Ascending aorta (tissue), 2 donors: ENCODE measurements around the gene ATP10A. TPM values are rescaled to one million over a fixed set of nuclear protein-coding genes. Genes with fewer than 3 reads are reported as not detected.
A peak's percentile ranks its signal among the peaks of the same experiment; 100 is the strongest.

Source experiments
- DNase-seq, 2 donors: peaks; one replicate each; pipeline ENCODE4 v3.0.0-alpha.2; 2019; ENCODE audit warnings: low spot score in 2 of 2
- H3K27ac ChIP-seq, 2 donors: fragments of 200-600 bp; sonication (generic); one replicate each; pipeline ENCODE4 v1.5.1; 2016 to 2017; ENCODE audit warnings: mild to moderate bottlenecking in 1 of 2
- H3K27me3 ChIP-seq: fragments of 200-600 bp; sonication (generic); one replicate; pipeline ENCODE4 v1.5.1; 2017
- H3K36me3 ChIP-seq, 2 donors: fragments of 200-600 bp; sonication (generic); one replicate each; pipeline ENCODE4 v1.5.1; 2016
- H3K4me1 ChIP-seq, 2 donors: fragments of 200-600 bp; sonication (generic); one replicate each; pipeline ENCODE4 v1.5.1; 2016 to 2017; ENCODE audit warnings: mild to moderate bottlenecking in 1 of 2
- H3K4me3 ChIP-seq, 2 donors: fragments of 200-600 bp; sonication (generic); one replicate each; pipeline ENCODE4 v1.5.1; 2016 to 2017; ENCODE audit warnings: mild to moderate bottlenecking in 1 of 2
- H3K9me3 ChIP-seq, 2 donors: fragments of 200-600 bp; sonication (generic); one replicate each; pipeline ENCODE4 v1.5.1; 2016
- intact Hi-C: fragments of 100-400 bp; cut with DNase I; formaldehyde crosslinking; loops from one replicate; pipeline ENCODE4 v1.15.1; 2023
- total RNA-seq: library from RNA; depleted of rRNA; stranded (reverse); fragments of >200 nt; gene quantifications from one replicate; pipeline ENCODE4 v1.1.0, GENCODE V29; 2016
- TF ChIP-seq, protein P1 (sequence below), 3 experiments: fragments of 200-600 bp in 2 of 3; fragments of 450-650 bp in 1 of 3; sonication (generic) in 2 of 3; IDR thresholded peaks; one replicate each; pipeline ENCODE4 v1.5.1; 2016 to 2019; ENCODE audit warnings: antibody characterized with exemption in 3 of 3, mild to moderate bottlenecking in 1 of 3, moderate library complexity in 1 of 3

The ATP10A gene
- total RNA-seq, 1 donor from 2014 or later, result 26.7 TPM

DNA sequence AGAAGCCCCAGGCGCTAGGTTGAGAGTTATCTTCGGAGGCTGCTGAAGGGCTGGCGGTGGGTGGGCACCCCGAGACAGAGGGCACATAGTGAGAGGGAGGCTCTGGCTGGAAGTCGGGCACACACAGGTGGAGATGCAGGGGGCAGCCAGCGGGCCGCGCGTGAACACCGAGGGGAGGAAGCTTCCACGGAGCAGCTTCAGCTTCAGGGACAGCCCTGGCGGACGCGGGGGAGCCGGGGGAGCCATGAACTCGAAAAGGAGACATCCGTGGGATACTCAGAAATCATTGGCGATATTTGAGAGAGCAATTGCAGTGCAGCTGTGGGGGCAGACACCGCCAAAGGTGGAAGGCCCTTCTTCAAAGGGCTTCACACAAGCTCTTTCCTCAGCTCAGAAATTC lies 204.6 kb downstream of the ATP10A start:
- Histone ChIP-seq H3K27me3 (no peaks in the 10 kb centered on the region), H3K27ac (no peak overlapping the region), H3K4me3 (no peak overlapping the region), H3K9me3 (no peaks in the 10 kb centered on the region), H3K36me3 (no peaks in the 10 kb centered on the region), H3K4me1 (no peaks in the 10 kb centered on the region)
- intact Hi-C loops, result no loop called here
- DNase-seq, result no peak
- TF ChIP-seq, protein P1, sequence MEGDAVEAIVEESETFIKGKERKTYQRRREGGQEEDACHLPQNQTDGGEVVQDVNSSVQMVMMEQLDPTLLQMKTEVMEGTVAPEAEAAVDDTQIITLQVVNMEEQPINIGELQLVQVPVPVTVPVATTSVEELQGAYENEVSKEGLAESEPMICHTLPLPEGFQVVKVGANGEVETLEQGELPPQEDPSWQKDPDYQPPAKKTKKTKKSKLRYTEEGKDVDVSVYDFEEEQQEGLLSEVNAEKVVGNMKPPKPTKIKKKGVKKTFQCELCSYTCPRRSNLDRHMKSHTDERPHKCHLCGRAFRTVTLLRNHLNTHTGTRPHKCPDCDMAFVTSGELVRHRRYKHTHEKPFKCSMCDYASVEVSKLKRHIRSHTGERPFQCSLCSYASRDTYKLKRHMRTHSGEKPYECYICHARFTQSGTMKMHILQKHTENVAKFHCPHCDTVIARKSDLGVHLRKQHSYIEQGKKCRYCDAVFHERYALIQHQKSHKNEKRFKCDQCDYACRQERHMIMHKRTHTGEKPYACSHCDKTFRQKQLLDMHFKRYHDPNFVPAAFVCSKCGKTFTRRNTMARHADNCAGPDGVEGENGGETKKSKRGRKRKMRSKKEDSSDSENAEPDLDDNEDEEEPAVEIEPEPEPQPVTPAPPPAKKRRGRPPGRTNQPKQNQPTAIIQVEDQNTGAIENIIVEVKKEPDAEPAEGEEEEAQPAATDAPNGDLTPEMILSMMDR (IDR thresholded peaks at IDR 0.05), result no peak

- no peak overlapping the region for H3K4me3 ChIP-seq
- intact Hi-C loops, result no loop called here
- no peaks in the 10 kb centered on the region for H3K27me3 ChIP-seq
- no peaks in the 10 kb centered on the region for H3K36me3 ChIP-seq
- DNase-seq, result no peak
- no peak overlapping the region for H3K27ac ChIP-seq
- no peaks in the 10 kb centered on the region for H3K9me3 ChIP-seq
- H3K4me1 ChIP-seq, result no peaks in the 10 kb centered on the region
- TF ChIP-seq, protein P1 (IDR thresholded peaks at IDR 0.05), result no peak
Measured at GRCh38 chr15:25655207-25655948, 207.7 kb downstream of the ATP10A start.

DNA sequence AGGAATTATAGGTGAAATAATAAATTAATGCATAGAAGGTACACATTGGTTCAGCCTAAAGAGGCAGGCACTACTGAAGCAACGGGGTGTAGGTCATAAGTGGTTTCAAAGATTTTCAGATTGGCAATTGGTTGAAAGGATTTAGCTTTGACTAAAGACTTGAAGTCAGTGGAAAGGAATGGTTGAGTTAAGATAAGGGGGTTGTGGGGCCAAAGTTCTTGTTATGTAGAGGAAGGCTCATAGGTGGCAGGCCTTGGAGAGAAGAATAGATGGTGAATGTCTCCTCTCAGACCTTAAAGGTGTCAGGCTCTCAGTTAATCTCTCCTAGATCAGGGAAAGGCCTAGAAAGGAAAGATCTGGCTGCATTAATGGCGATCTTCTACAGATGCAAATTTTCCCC lies 209.8 kb downstream of the ATP10A start:
- H3K36me3 ChIP-seq, result no peaks in the 10 kb centered on the region
- intact Hi-C loops, result no loop called here
- H3K9me3 ChIP-seq, result no peaks in the 10 kb centered on the region
- no peak overlapping the region for H3K27ac ChIP-seq
- H3K27me3 ChIP-seq, result no peaks in the 10 kb centered on the region
- TF ChIP-seq, protein P1 (IDR thresholded peaks at IDR 0.05), result no peak
- H3K4me3 ChIP-seq, result no peak overlapping the region
- peak in 1 of 2 donors; percentile 12 for DNase-seq
- no peaks in the 10 kb centered on the region for H3K4me1 ChIP-seq

DNA sequence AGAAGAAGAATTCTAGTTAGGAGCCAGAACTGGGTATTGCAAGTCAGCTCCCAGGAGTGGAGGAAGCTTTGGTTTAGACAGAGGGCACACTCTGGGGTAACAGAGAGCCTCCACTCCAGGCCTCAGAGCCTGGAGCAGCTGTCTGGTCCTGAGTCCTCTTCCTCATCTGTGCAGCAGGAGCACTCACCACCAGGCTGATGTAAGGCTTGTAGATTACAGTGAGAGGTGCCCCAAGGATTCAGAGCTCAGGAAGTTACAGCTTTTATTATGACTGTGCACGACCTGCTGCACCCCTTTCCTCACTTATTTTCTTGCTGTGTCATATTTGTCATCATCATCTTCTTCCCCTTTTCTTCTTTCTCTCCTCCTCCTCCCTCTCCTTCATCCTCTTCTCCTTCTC lies 210.4 kb downstream of the ATP10A start:
- Histone ChIP-seq H3K36me3 (no peaks in the 10 kb centered on the region), H3K4me1 (no peaks in the 10 kb centered on the region), H3K9me3 (no peaks in the 10 kb centered on the region), H3K27me3 (no peaks in the 10 kb centered on the region), H3K27ac (no peak overlapping the region), H3K4me3 (no peak overlapping the region)
- DNase-seq, result no peak
- intact Hi-C loops, result no loop called here
- TF ChIP-seq, protein P1 (IDR thresholded peaks at IDR 0.05), result no peak

GRCh38 chr15:25649390-25649789 lies 213.7 kb downstream of the ATP10A start:
- Histone ChIP-seq H3K4me1 (no peaks in the 10 kb centered on the region), H3K27me3 (no peaks in the 10 kb centered on the region), H3K9me3 (no peaks in the 10 kb centered on the region), H3K36me3 (no peaks in the 10 kb centered on the region), H3K27ac (no peak overlapping the region), H3K4me3 (no peak overlapping the region)
- intact Hi-C loops, result no loop called here
- TF ChIP-seq, protein P1 (IDR thresholded peaks at IDR 0.05), result no peak
- DNase-seq, result peak in 1 of 2 donors; percentile 31
